Embryonic facial prominence (tissue), 1 donor: ENCODE results near the gene ATF2.
"Not testable (repeated sequence)": the region's sequence is repeated elsewhere in the genome, so short reads cannot be mapped to it uniquely, and the experiment has no call there.

Experiments
- DNase-seq: peaks from one replicate; pipeline ENCODE4 v3.0.0-alpha.2; 2016; ENCODE audit errors: extremely low spot score

Gene ATF2

DNA sequence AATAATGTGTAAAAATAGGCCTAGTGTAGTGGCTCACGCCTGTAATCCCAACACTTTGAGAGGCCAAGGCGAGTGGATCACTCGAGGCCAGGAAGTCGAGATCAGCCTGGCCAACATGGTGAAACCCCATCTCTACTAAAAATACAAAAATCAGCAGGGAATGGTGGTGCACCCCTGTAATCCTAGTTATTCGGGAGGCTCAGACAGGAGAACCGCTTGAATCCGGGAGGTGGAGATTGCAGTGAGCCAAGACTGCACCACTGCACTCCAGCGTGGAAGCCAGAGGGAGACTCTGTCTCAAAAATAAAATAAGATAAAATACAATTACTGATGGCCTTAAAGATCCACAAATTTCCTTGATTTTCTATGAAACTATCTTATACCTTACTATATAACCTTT lies 3.8 kb downstream of the ATF2 start:
- DNase-seq = no peak

DNA sequence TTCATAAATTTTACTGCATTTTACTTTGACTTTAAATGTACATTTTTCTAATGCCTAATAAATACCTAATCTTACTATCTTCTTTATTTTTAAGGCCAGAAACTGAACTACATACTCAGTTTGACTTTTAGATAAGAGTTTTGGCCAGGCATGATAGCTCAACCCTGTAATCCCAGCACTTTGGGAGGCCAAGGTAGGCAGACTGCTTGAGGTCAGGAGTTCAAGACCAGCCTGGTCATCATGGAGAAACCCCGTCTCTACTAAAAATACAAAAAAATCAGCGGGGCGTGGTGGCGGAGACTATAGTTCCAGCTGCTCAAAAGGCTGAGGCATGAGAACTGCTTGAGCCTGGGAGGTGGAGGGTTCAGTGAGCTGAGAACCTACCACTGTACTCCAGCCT lies 9.1 kb downstream of the ATF2 start:
- DNase-seq = no peak

DNA sequence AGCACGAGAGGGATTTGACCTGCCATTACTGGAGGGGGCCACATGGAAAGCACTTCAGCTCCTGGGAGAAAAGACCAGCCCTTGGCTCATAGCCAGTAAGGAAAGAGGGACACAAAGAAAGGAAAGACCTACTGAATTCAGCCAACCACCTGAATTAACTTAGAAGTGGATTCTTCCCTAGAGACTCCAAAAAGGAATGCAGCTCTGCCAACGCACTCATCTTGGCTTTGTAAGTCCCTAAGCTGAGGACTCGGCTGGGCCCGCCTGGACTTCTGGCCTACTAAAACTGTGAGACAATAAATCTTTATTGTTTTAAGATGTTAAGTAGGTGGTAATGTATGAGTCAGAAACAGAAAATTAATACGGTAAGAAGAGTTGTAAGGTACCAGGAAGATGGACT lies 11.5 kb downstream of the ATF2 start:
- no peak for DNase-seq

DNA sequence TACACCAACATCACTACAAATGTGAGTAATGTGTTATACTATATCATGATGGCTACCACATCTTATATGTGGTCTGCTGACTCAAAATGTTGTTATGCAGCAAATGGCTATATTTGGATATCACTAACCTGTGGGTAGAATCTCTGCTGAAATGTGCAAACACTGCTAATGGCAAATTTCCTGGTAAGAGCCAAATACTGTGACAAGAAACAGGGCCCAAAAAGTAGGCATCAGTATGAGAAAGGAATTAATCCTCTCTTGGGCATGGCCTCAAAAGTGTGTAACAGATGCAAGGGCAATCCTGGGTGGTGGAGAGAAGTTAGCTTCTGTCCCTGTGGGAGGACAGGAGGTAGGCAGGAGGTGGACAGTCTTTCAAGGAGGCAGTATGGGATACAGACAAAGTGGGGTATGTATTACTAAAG lies 13.3 kb downstream of the ATF2 start:
- no peak for DNase-seq

DNA sequence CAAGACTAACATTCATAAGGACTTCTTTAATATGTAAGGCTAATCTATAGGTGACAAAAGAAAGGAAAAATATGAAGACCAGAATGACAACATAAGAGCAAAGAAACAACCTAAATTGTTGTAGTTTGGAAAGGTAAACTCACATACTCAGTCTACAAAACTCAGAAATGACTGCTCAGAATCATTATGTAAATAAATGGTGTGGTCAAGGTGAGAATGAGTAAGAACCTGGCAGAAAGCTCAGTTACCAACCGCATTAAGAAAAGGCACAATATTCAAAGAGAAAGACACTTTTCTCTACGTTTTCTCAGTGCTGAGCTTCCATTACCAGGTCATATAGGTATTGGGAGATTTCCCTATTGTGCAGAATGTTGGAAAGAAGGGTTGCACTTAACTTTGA lies 15.8 kb downstream of the ATF2 start:
- DNase-seq = no peak

DNA sequence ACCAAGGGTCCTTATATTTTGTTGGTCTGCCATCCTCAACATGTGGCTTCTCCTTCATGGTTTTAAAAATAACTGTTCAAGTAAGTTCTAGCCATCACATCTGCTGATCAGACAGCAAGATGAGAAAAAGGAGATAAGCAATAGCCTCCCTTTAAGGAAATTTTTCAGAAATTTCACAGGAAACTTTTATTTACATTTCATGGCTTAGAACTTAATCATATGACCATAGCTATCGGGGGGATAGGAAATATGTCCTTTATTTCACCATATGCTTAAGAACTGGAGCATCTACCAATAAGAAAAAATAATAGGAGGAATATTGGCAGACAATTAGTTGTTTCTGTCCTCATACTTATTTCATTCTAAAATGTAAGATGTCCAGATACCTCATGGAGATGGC lies 16.2 kb downstream of the ATF2 start:
- no peak for DNase-seq

DNA sequence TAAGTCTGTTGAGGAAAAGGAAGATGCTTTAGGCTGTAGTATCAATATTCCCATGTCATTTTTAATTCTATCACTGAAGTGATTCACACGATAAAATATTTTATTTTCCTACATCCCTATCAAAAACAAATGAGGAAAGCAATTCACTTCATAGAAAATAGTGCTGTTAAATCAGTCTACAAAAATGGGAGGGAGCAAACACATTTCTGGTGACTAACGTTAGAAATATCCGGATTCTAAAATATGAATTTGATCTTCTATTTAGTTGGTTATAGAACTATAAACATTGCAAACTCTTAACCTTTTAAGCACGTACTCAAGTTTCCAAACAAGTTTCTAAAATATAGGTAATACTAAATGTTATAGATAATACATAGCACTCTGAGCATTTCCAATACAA lies 20.8 kb downstream of the ATF2 start:
- DNase-seq = no peak

DNA sequence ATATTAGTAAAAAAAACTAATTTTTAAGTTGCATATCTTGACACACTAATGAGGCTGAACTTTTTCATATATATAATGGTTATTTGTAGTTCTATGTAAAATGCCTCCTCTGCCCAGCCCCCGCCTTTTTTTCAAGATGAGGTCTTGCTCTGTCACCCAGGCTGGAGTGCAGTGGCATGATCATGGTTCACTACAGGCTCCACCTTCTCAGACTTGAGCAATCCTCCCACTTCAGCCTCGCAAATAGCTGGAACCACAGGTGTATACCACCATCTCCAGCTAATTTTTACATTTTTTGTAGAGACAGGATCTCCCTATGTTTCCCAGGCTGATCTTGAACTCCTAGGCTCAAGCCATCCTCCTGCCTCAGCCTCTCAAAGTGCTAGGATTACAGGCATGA lies 24.3 kb downstream of the ATF2 start:
- no peak for DNase-seq

DNA sequence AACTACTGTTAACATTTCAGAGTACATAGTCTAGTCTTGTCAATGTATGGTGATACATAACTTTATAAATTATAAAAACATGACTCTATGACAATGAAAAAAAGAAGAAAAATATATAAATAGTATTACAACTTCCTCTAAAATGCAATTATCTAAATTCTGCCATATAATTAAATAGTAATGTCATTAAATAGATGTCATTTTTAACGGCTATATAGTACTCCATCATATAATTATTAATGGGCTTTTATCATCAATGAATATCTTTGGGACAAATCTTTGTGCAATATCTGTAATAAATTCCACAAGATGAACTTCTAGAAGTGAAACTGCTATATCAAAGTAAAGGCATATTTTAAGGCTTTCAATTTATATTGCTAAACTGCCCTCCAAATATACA lies 24.8 kb downstream of the ATF2 start:
- DNase-seq = no peak

DNA sequence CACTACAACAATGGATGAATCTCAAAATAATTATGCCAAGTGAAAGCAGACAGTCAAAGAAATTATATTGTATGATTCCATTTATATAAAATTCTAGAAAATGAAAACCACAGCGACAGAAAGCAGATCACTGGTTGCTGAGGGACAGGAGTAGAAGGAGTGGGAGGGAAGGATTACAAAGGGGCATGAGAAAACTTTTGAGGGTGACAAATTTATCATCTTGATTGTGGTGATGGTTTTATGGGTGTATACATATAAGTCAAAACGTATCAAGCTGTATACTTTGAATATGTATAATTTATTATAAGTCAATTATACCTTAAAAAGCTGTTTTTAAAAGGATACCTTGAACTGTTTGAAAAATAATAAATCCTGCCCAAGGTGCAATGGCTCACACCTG lies 27.7 kb downstream of the ATF2 start:
- DNase-seq = no peak

DNA sequence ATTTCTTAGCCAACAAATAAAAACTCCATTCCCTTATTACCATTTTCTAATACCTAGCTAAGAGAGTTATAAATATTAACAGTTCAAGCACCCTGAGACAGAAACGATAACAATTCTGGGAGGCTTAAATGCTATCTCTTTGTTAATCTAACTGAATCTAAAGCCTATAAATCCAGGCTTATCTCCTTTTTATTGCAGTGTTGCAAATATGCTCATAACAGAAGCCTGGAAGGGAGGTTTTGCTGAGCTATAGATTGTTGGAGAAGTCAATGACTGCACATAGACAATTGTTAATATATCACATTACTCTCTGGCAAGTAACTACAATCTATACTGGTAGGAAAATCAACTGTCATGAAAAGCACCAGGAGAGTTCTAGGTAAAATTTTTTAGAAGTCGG lies 30.2 kb downstream of the ATF2 start:
- no peak for DNase-seq

DNA sequence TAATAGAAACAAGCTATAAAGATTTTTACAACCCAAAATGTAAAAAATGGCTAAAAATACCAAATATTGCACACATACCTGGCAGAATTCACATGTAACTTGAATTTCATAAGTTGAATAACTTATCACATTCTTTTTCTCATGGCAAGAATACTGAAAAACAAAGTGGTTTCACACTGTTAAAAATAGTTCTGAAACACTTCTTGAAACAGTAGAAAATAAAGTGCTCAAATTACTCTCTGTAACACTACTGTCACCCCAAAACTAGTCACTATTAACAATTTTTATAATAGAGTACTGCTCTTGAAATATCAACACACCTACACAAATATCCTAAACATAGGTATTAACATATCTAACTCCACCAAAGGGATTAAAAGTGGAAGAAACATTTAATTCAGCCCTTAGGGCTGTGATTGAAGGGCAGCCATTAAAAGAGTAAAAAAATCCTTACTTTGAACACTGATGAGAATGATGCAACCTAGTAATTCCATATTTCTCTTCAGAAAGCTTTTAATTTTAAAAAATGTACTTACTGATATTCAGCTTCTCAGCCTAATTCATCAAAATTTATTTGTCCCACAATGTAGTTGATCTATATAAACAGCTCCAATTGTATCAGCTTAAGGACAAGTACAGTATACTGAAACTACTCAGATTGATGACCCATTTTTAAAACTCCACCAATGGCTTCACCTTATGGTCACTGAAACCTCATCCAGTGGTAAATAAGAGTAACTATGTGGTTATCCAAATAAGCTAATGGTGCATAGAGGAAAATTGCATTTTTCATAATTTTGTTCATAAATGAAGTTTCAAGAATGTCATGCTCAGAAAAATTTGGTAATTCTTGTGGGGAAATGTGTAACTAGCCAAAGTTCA lies 31.4 kb downstream of the ATF2 start:
- no peak for DNase-seq

DNA sequence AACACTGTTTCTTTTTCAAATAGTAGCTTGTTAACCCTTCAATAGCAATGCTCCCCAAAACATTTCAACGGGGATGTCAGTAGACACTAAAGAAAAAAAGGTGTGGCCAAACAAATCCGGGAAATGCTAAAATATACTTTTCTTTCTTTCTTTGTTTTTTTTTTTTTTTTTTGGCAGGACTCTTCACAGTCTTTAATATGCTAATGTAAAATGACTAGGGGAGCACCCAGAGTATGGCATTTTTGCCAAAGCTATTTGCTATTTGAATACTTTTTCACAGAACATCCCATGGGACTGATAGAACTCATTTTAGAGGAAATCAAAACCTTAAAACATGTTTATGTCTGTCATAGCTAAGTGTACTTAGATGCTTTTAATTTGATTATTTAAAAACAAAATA lies 32.1 kb downstream of the ATF2 start:
- no peak for DNase-seq

DNA sequence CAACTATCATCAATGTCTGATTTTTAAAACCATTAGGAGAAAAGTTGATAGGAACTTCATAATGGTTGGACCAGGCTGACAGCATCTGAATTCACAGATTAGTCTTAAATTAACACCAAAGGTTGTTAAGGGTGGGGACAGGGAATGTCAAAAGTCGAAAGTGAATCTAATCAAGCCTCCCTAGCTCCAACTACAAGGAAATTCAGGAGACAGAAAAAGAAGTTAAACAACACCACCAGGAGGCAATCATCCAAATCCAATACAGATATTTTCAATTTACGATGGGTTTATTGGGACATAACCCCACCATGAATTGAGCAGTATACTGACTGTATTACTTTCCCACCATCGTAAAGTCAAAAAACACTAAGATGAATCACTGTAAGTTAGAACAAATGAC lies 32.8 kb downstream of the ATF2 start:
- no peak for DNase-seq

DNA sequence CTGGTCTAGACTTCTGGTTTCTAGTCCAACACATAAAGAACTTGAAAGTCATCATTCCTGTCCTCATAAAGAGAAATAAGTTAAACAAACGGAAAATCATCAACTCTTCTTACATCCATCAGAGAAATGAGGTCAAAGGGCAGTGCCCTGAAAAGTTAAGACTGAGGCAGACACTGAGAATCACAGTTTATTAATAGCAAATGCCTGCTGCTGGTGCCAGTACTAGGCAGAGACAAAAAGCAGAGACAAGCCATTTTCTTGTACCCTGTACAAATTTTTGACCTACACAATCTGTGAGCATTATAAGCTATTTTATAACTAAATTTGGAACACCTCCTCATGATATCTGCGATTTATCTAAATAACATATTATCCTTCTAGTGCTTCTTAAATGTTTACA lies 36.8 kb downstream of the ATF2 start:
- DNase-seq = no peak

DNA sequence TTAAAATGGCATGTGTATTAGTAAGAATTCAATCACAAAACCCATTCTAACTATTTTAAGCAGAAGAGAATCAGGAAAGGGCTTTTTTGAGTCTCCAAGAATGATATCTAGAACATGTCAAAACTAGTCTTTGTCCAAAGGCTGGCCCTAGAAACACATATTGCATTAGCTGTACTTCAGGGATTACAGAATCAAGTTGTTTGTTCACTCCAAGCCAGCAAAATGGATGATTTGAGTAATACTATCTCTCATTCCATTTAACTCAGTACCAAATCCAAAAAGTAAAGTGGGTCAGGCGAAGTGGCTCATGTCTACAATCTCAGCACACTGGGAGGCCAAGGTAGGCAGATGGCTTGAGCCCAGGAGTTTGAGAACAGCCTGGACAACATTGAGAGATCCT lies 41.3 kb downstream of the ATF2 start:
- DNase-seq = no peak

DNA sequence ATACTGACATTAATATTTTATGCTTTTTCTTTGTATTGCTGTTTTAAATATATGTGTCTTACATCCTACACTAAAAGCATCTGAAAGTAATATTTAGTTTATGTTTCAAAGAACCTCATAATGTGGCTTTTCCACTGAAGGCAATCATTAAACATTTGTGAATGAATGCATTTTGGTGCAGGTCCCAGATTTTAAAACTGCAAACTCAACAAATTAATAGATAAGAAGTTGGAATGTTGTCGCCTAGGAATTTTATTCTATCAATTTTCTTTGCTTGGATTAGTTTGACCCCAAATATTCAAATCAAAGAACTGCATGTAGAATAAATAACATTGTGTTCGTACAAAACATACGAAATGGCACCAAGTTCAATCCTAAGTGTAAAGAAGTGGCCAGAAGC lies 44.7 kb downstream of the ATF2 start:
- DNase-seq = no peak

DNA sequence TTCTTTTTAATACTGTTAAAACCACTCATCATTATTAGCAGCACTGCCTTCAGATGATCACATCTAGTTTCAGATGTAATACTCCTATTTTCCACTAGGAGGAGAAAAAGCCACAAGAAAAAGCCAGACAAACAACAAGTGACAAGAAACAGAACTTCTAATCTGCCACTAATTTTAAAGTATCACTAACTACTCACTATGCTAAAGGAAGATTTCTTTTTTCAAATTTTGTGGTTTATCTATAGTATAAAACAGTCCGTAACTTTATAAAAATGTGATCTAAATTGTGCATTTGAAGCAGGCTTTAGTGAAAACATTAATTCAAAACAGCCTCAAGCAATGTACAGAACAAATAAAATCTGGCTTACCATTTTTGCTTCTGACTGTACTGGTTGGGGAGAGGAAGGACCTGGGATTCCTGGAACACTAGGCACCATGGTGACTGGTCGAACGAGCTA lies 56.8 kb downstream of the ATF2 start:
- DNase-seq = no peak

DNA sequence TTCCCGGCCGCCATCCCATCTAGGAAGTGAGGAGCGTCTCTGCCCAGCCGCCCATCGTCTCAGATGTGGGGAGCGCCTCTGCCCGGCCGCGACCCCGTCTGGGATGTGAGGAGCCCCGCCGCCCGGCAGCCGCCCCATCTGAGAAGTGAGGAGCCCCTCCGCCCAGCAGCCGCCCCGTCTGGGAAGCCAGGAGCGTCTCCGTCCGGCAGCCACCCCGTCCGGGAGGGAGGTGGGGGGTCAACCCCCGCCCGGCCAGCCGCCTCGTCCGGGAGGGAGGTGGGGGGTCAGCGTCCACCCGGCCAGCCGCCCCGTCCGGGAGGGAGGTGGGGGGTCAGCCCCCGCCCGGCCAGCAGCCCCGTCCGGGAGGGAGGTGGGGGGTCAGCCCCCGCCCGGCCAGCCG lies 59.9 kb downstream of the ATF2 start:
- DNase-seq = not testable (repeated sequence)

DNA sequence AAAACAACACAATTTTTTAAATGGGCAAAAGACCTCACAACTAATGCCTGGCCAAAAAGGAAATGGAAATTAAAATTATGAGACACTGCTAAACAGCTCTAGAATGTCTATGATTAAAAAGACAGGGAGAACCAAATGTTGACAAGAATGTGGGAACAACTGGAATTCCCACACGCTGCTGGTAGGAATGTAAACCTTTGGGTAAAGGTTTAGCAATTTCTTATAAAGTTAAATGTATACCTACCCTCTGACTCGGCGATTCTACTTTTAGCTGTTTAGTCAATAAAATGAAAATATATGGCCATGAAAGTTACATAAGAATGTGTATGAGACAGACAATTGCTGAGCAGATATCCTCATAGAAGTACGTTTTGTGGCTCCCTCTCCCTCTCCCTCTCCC lies 60.9 kb downstream of the ATF2 start:
- no peak for DNase-seq

DNA sequence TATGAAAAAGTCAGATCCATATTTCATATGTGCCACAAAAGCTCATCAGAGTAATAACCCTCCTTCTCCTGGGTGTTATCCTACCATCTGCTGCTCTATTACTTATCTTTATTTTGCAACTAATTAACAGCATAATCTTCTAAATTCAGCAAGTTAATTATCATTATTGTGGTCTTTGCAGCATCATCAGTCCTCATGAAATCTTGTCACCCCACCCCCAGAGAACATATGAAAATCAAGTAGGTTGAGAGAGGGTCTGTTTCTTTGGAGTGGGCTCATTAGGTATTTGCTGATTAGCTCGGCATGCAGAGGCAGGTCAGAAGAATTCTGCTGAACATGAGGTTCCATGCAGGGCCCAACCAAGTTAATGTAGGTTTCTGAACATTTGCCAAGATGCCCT lies 64.8 kb downstream of the ATF2 start:
- DNase-seq = no peak

DNA sequence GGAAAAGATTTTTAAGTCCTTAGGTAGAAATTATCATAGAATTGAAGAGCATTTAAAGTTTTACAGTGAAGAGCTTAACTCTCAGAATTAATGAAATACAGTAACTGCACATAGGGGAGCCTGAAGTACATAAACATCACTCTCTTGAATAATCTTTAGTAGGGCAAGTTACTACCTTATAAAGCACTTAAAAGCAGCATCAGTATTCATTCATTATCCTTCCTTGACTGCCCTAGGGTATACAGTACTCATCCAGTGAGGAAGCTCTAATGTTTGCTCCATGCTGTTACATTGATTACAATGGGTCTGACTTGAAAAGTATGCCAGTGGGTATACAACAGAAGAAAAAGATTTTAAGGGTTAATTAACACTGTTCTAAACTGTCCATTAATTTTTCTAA lies 66.5 kb downstream of the ATF2 start:
- DNase-seq = no peak

DNA sequence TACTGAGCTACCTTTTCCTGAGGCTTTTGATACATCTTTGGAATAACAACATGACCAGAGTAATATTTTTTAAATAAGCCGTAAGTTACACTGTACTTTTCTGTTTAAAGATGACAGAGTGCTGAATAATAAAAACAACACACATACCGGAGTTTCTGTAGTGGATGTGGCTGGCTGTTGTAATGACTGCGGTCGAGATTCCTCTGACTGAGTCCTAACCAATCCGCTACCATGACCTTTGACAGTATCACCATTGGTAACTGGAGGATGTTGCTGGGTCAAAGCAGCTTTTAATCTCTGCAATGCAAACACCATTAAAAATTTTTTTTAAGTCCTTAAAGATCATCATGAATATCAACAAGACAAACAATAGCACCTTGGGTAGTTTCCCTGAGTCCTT lies 70.7 kb downstream of the ATF2 start:
- DNase-seq = no peak

DNA sequence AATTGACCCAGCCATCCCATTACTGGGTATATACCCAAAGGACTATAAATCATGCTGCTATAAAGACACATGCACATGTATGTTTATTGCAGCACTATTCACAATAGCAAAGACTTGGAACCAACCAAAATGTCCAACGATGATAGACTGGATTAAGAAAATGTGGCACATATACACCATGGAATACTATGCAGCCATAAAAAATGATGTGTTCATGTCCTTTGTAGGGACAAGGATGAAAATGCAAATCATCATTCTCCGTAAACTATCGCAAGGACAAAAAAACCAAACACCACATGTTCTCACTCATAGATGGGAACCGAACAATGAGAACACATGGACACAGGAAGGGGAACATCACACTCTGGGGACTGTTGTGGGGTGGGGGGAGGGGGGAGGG lies 83.9 kb downstream of the ATF2 start:
- DNase-seq = not testable (repeated sequence)
